NT2/D1 (cell line): ENCODE results near the gene SNX2.

Source experiments
- SUZ12 ChIP-seq: IDR thresholded peaks from 2 replicates; pipeline ENCODE4 v1.6.1; 2011; ENCODE audit not compliant: insufficient read length, insufficient read depth; ENCODE audit errors: extremely low read depth
- YY1 ChIP-seq: IDR thresholded peaks from 2 replicates; pipeline ENCODE4 v1.6.1; 2011; ENCODE audit not compliant: insufficient read length, insufficient read depth
- ZNF274 ChIP-seq: IDR thresholded peaks from 2 replicates; pipeline ENCODE4 v1.6.1; 2011; ENCODE audit warnings: mild to moderate bottlenecking, low read depth, low read length

DNA sequence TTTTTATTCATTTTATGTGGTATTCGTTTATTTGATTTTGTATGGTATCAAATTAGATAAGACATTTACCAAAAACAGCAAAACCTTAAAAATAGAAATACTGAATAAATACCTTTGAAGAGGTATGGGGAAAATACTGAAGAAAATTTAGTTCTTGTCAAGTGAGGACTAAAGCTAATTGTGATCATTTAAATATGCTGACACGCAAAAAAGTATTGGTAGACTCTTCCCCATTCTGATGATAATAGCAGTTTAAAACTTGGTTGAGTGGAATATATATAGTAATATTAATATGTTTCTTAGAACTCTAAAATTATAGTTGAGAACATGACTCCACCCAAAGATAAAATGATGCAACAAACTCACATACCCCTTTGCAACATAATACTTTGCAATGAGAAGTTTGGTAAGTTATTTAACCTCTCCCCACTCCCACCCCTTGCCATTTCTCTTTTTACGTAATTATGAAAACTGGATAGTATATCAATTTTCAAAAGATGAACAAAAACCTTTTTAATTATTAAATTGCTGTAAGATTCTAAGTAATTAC lies 40.4 kb downstream of the SNX2 start:
- TF ChIP-seq YY1 (no peak), SUZ12 (no peak), ZNF274 (no peak)
